A549 (cell line): ENCODE measurements around the gene CARD9. TPM values are rescaled to one million over a fixed set of nuclear protein-coding genes. Genes with fewer than 3 reads are reported as not detected.

Experiments used
- ATAC-seq, 2 experiments: fragments of 200-7000 bp in 1 of 2; fragments of >200 bp in 1 of 2; cut with Nextera tagmentation in 1 of 2; cut with Tn5 transposase in 1 of 2; 3 replicates each; pipeline versions ENCODE4 v1.8.0 to v1.9.1; 2018 to 2020; ENCODE audit warnings: mild to moderate bottlenecking in 1 of 2, moderate library complexity in 1 of 2
- CTCF ChIA-PET: fragments of 300-600 bp; sonication (Branson Sonifier 250); formaldehyde crosslinking; extraction: SDS; loops from one replicate; lab custom pipeline; 2021; ENCODE audit warnings: antibody characterized with exemption, inconsistent platforms; lab: Yijun Ruan, JAX
- POLR2A ChIA-PET: fragments of 350-600 bp; formaldehyde crosslinking; extraction: SDS; loops from one replicate; lab custom pipeline; 2021; ENCODE audit warnings: antibody characterized with exemption, inconsistent platforms; lab: Yijun Ruan, JAX
- DNase-seq, 2 experiments: peaks; one replicate each; pipeline versions ENCODE4 v3.0.0 to v3.0.0-alpha.2; 2011 to 2016; ENCODE audit warnings: low read depth in 1 of 2, low spot score in 1 of 2
- FAIRE-seq: peaks from 2 replicates; lab custom pipeline; 2011; peaks lifted over from hg19 to GRCh38; lab: Jason Lieb, UNC
- H3K27ac ChIP-seq, 2 experiments: fragments of >200 bp; sonication (Bioruptor Twin); formaldehyde crosslinking; 3 replicates each; pipeline ENCODE4 v1.5.1; 2016 to 2017
- H3K4me1 ChIP-seq: fragments of >200 bp; sonication (Bioruptor Twin); formaldehyde crosslinking; 3 replicates; pipeline ENCODE4 v1.6.1; 2016
- H3K4me2 ChIP-seq: fragments of >200 bp; sonication (Bioruptor Twin); formaldehyde crosslinking; 3 replicates; pipeline ENCODE4 v1.6.1; 2016
- H3K4me3 ChIP-seq: fragments of >200 bp; sonication (Bioruptor Twin); formaldehyde crosslinking; 3 replicates; pipeline ENCODE4 v1.5.1; 2016
- H3K9me3 ChIP-seq: fragments of >200 bp; sonication (Bioruptor Twin); formaldehyde crosslinking; 3 replicates; pipeline ENCODE4 v1.6.1; 2016
- BHLHE40 ChIP-seq: IDR thresholded peaks from 2 replicates; pipeline ENCODE4 v1.6.1; 2012; ENCODE audit warnings: low read depth, low read length, inconsistent platforms
- E2F6 ChIP-seq: IDR thresholded peaks from 2 replicates; pipeline ENCODE4 v1.6.1; 2012; ENCODE audit warnings: low read depth, borderline replicate concordance
- EHMT2 ChIP-seq: fragments of 200-600 bp; sonication (generic); IDR thresholded peaks from 2 replicates; pipeline ENCODE4 v1.6.1; 2016; ENCODE audit warnings: antibody characterized with exemption, low read depth, mild to moderate bottlenecking, moderate library complexity
- EP300 ChIP-seq, 2 experiments: fragments of >200 bp; sonication (Bioruptor Twin); formaldehyde crosslinking; IDR thresholded peaks; 2 replicates in 1 of 2; 3 replicates in 1 of 2; pipeline ENCODE4 v1.6.1; 2016 to 2017
- ESRRA ChIP-seq: fragments of 150-350 bp; IDR thresholded peaks from 2 replicates; pipeline ENCODE4 v1.6.1; 2014; ENCODE audit warnings: mild to moderate bottlenecking, low read length, borderline replicate concordance
- FOSB ChIP-seq: fragments of 250-450 bp; sonication (Bioruptor Pico); IDR thresholded peaks from 2 replicates; pipeline ENCODE4 v1.5.0; 2020; ENCODE audit warnings: mild to moderate bottlenecking, moderate library complexity
- GATA3 ChIP-seq: IDR thresholded peaks from 2 replicates; pipeline ENCODE4 v1.6.1; 2012; ENCODE audit warnings: borderline replicate concordance
- HDAC2 ChIP-seq: fragments of 200-600 bp; sonication (generic); IDR thresholded peaks from 2 replicates; pipeline ENCODE4 v1.6.1; 2016
- HEYL ChIP-seq: fragments of 250-450 bp; sonication (Bioruptor Pico); IDR thresholded peaks from 2 replicates; pipeline ENCODE4 v1.8.0; 2021; ENCODE audit warnings: mild to moderate bottlenecking, moderate library complexity
- HMGXB4 ChIP-seq: fragments of 250-450 bp; sonication (Bioruptor Pico); IDR thresholded peaks from 2 replicates; pipeline ENCODE4 v1.5.0; 2021; ENCODE audit warnings: mild to moderate bottlenecking, moderate library complexity, borderline replicate concordance
- HOXB13 ChIP-seq: fragments of 250-450 bp; sonication (Bioruptor Pico); IDR thresholded peaks from 2 replicates; pipeline ENCODE4 v1.5.0; 2020; ENCODE audit warnings: low read depth, mild to moderate bottlenecking, moderate library complexity
- JUNB ChIP-seq: fragments of >200 bp; sonication (Bioruptor Twin); formaldehyde crosslinking; IDR thresholded peaks from 2 replicates; pipeline ENCODE4 v1.6.1; 2016
- KDM5A ChIP-seq: fragments of 200-600 bp; sonication (generic); IDR thresholded peaks from 2 replicates; pipeline ENCODE4 v1.6.1; 2016; ENCODE audit warnings: antibody characterized with exemption, mild to moderate bottlenecking
- MAZ ChIP-seq: fragments of 150-350 bp; IDR thresholded peaks from 2 replicates; pipeline ENCODE4 v1.6.1; 2014; ENCODE audit warnings: antibody characterized with exemption, low read depth, low read length, borderline replicate concordance
- MYC ChIP-seq: IDR thresholded peaks from 2 replicates; pipeline ENCODE4 v1.6.1; 2012; ENCODE audit warnings: mild to moderate bottlenecking, inconsistent platforms, low read length, improper control_type of control experiment, borderline replicate concordance
- POLR2AphosphoS2 ChIP-seq: conservative IDR thresholded peaks from 2 replicates; pipeline ENCODE4 v1.6.1; 2012; ENCODE audit warnings: low read length, improper control_type of control experiment, inconsistent platforms
- RARB ChIP-seq: fragments of 250-450 bp; sonication (Bioruptor Pico); IDR thresholded peaks from 2 replicates; pipeline ENCODE4 v1.8.0; 2021; ENCODE audit warnings: mild to moderate bottlenecking, moderate library complexity
- RCOR1 ChIP-seq: fragments of 150-350 bp; IDR thresholded peaks from 2 replicates; pipeline ENCODE4 v1.6.1; 2014; ENCODE audit warnings: antibody characterized with exemption, low read length, low read depth
- RNF2 ChIP-seq: fragments of 200-600 bp; sonication (generic); IDR thresholded peaks from 2 replicates; pipeline ENCODE4 v1.6.1; 2016; ENCODE audit warnings: low read depth, mild to moderate bottlenecking, antibody characterized with exemption, moderate library complexity, borderline replicate concordance
- SMC3 ChIP-seq: fragments of >200 bp; sonication (Bioruptor Twin); formaldehyde crosslinking; IDR thresholded peaks from 3 replicates; pipeline ENCODE4 v1.6.1; 2018; ENCODE audit warnings: inconsistent platforms
- TFCP2L1 ChIP-seq: fragments of 250-450 bp; sonication (Bioruptor Pico); IDR thresholded peaks from 2 replicates; pipeline ENCODE4 v1.5.0; 2021; ENCODE audit warnings: mild to moderate bottlenecking
- TP53 ChIP-seq: fragments of 250-450 bp; sonication (Bioruptor Pico); IDR thresholded peaks from 2 replicates; pipeline ENCODE4 v1.5.0; 2021; ENCODE audit warnings: mild to moderate bottlenecking, moderate library complexity
- USF2 ChIP-seq: fragments of 450-650 bp; IDR thresholded peaks from 2 replicates; pipeline ENCODE4 v1.6.1; 2014; ENCODE audit warnings: antibody characterized with exemption
- ZNF302 ChIP-seq: fragments of 250-450 bp; sonication (Bioruptor Pico); IDR thresholded peaks from 2 replicates; pipeline ENCODE4 v1.9.0; 2021; ENCODE audit warnings: inconsistent platforms, mild to moderate bottlenecking, moderate library complexity
- ZSCAN20 ChIP-seq: fragments of 250-450 bp; sonication (Bioruptor Pico); IDR thresholded peaks from 2 replicates; pipeline ENCODE4 v1.8.0; 2022; ENCODE audit warnings: mild to moderate bottlenecking, moderate library complexity
- WGBS: methylation state at CpG from one replicate; pipeline ENCODE4 v1.1.6; 2017; ENCODE audit errors: missing lambda C conversion rate; 5-methylcytosine and 5-hydroxymethylcytosine counted together
- polyA plus RNA-seq, 4 experiments: library from polyadenylated mRNA; depleted of rRNA in 3 of 4; stranded (reverse); fragments of >200 nt; fragmentation: RNase III in 1 of 4; extraction: RNeasy Plus Mini Kit Qiagen cat#74134 plus additional on column Dnase treatment in 1 of 4; gene quantifications; 2 replicates in 3 of 4; 3 replicates in 1 of 4; pipeline ENCODE4 v1.2.3, GENCODE V29; 2011 to 2017
- TF ChIP-seq, protein P1 (sequence below): fragments of >200 bp; sonication (Bioruptor Twin); formaldehyde crosslinking; IDR thresholded peaks from 3 replicates; pipeline ENCODE4 v1.5.1; 2016
- TF ChIP-seq, protein P2 (sequence below): fragments of >200 bp; sonication (Bioruptor Twin); formaldehyde crosslinking; IDR thresholded peaks from 2 replicates; pipeline ENCODE4 v1.6.1; 2016
- TF ChIP-seq, protein P3 (sequence below): fragments of 200-600 bp; sonication (generic); IDR thresholded peaks from 2 replicates; pipeline ENCODE4 v1.6.1; 2016; ENCODE audit warnings: antibody characterized with exemption, mild to moderate bottlenecking, moderate library complexity

CARD9 gene
- polyA plus RNA-seq, 2 of the 4 experiments (the other 2 are of a cell fraction): 0.21 to 0.94 TPM

DNA sequence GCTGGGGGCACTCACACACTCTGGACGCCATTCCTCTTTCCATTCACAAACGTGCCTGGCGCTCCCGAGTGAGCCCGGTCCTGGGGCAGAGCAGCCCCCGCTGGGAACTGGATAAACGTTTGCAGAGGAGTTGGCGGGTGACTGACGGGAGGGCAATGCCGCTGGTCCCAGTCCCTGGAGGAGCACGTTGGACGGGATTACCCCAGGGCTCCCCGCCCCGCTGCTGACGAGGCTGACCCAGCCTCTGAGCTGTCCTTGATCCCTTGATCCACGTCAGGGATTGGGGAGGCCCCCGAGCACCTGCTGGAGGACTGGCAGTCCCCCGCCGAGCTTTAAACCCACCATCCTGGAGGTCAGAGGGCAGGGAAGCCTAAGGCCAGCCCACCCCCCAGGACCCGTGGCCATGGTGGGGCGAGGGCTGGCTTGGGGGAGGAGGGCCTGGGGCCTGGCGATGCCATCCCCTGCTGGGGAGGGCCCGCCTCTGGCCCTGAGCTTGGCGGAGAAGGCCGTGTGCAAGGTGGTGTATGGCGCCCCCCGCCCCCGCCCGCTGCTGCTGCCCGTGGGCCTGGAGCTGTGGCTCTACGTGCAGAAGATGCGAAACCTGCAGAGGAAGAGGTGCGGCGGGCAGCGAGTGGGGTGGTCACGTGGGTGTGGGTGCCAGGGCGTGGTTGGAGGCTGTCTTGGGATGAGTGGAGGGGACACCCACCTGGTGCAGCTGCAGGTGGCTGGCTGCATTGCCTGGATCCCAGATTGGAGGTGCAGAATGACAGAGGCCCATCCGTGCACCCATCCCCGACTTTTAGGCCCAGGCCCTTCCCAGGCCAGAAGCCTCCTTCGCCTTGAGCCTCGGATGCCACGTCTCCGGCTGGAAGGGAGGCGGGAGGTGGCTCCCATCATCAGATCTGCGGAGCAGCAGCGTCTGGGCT is 41.6 kb downstream of the CARD9 start:
- no peak for ATAC-seq
- no peak for FAIRE-seq
- Histone ChIP-seq H3K9me3 (no peaks in the 10 kb centered on the region), H3K4me2 (no peak overlapping the region)
- DNase-seq: no peak
- ChIA-PET CTCF (interaction anchor here (1.7 to 2.5 kb wide), 2 partner anchors 8 to 14 kb away, joined by 5 to 18 read pairs; no protein-coding TSS in a partner anchor), POLR2A (interaction anchor here (1.0 kb wide), 1 partner anchor 31 kb away, joined by 3 read pairs; no protein-coding TSS in a partner anchor)
- TF ChIP-seq RCOR1: no peak
- TF ChIP-seq ZNF302 (CRISPR knock-in tag): no peak
- TF ChIP-seq EHMT2: no peak
- TF ChIP-seq GATA3: no peak
- no peak for TF ChIP-seq SMC3
- no peak for TF ChIP-seq MAZ
- TF ChIP-seq HDAC2: no peak
- TF ChIP-seq HEYL: no peak
- no peak for TF ChIP-seq BHLHE40
- TF ChIP-seq ESRRA: no peak
- TF ChIP-seq JUNB: no peak
- TF ChIP-seq, protein P1, sequence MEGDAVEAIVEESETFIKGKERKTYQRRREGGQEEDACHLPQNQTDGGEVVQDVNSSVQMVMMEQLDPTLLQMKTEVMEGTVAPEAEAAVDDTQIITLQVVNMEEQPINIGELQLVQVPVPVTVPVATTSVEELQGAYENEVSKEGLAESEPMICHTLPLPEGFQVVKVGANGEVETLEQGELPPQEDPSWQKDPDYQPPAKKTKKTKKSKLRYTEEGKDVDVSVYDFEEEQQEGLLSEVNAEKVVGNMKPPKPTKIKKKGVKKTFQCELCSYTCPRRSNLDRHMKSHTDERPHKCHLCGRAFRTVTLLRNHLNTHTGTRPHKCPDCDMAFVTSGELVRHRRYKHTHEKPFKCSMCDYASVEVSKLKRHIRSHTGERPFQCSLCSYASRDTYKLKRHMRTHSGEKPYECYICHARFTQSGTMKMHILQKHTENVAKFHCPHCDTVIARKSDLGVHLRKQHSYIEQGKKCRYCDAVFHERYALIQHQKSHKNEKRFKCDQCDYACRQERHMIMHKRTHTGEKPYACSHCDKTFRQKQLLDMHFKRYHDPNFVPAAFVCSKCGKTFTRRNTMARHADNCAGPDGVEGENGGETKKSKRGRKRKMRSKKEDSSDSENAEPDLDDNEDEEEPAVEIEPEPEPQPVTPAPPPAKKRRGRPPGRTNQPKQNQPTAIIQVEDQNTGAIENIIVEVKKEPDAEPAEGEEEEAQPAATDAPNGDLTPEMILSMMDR: no peak
- no peak for TF ChIP-seq HMGXB4 (CRISPR knock-in tag)
- TF ChIP-seq KDM5A: no peak
- no peak for TF ChIP-seq RNF2
- TF ChIP-seq, all 56 proteins: peak for 0
- Histone ChIP-seq H3K27ac (no peak overlapping the region), H3K4me3 (no peak overlapping the region), H3K4me1 (peaks cover 15% of the 10 kb centered on the region)
- WGBS: 85% methylated on average over 35 of the region's 46 CpGs

DNA sequence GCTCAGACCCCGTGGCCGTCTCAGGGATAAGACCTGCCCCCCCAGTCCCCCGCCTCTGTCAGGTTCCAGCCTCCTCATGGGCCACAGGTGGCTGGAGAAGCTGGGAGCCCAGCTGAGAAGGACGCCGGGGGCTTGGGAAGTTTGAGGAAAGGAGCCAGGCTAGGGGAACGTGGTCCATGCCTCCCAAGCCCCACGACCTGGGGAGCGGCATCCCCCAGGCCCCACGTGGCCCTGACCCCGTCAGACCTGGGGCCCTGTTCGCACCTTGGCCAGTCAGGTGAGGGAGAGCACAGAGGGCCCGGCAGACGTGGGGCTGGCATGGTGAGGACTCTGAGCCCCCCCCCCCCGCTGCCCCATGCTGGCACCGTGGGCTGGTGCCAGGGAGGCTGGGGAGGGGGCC is 42.4 kb downstream of the CARD9 start:
- WGBS: 76% methylated on average over 7 of the region's 15 CpGs
- POLR2A ChIA-PET: interaction anchor here (1.0 kb wide), 1 partner anchor 32 kb away, joined by 3 read pairs; no protein-coding TSS in a partner anchor
- H3K27ac ChIP-seq: no peak overlapping the region
- H3K9me3 ChIP-seq: no peaks in the 10 kb centered on the region
- no peak overlapping the region for H3K4me2 ChIP-seq
- DNase-seq (no peak), ATAC-seq (no peak), FAIRE-seq (no peak)
- no peak overlapping the region for H3K4me3 ChIP-seq
- CTCF ChIA-PET: interaction anchor here (1.7 to 2.5 kb wide), 2 partner anchors 9 to 15 kb away, joined by 5 to 18 read pairs; no protein-coding TSS in a partner anchor
- H3K4me1 ChIP-seq: peaks cover 20% of the 10 kb centered on the region
- TF ChIP-seq USF2 (no peak), RARB (no peak), RCOR1 (no peak), HOXB13 (CRISPR knock-in tag) (no peak), EP300 (IDR thresholded peaks at IDR 0.05) (no peak), FOSB (CRISPR knock-in tag) (no peak), TFCP2L1 (CRISPR knock-in tag) (no peak), POLR2AphosphoS2 (no peak), TP53 (CRISPR knock-in tag) (no peak), SMC3 (no peak), MYC (no peak), E2F6 (no peak), ZSCAN20 (CRISPR knock-in tag) (no peak), EHMT2 (no peak), KDM5A (no peak)
- TF ChIP-seq, protein P2, sequence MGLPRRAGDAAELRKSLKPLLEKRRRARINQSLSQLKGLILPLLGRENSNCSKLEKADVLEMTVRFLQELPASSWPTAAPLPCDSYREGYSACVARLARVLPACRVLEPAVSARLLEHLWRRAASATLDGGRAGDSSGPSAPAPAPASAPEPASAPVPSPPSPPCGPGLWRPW: no peak
- TF ChIP-seq, protein P3, sequence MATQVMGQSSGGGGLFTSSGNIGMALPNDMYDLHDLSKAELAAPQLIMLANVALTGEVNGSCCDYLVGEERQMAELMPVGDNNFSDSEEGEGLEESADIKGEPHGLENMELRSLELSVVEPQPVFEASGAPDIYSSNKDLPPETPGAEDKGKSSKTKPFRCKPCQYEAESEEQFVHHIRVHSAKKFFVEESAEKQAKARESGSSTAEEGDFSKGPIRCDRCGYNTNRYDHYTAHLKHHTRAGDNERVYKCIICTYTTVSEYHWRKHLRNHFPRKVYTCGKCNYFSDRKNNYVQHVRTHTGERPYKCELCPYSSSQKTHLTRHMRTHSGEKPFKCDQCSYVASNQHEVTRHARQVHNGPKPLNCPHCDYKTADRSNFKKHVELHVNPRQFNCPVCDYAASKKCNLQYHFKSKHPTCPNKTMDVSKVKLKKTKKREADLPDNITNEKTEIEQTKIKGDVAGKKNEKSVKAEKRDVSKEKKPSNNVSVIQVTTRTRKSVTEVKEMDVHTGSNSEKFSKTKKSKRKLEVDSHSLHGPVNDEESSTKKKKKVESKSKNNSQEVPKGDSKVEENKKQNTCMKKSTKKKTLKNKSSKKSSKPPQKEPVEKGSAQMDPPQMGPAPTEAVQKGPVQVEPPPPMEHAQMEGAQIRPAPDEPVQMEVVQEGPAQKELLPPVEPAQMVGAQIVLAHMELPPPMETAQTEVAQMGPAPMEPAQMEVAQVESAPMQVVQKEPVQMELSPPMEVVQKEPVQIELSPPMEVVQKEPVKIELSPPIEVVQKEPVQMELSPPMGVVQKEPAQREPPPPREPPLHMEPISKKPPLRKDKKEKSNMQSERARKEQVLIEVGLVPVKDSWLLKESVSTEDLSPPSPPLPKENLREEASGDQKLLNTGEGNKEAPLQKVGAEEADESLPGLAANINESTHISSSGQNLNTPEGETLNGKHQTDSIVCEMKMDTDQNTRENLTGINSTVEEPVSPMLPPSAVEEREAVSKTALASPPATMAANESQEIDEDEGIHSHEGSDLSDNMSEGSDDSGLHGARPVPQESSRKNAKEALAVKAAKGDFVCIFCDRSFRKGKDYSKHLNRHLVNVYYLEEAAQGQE: no peak
